Endothelial cell of umbilical vein (primary cell): ENCODE results near the gene PSKH1. TPM values are rescaled to one million over a fixed set of nuclear protein-coding genes. Genes with fewer than 3 reads are reported as not detected.

Source experiments
- BruUV-seq: library from RNA; stranded (reverse); fragments of 400-500 nt; replicated peaks from 2 replicates; lab custom pipeline; 2021; lab: Mats Ljungman, UMichigan
- CTCF ChIA-PET: fragments of 300-600, 350-600 bp; sonication (Branson Sonifier 250); formaldehyde crosslinking; loops from one replicate; lab custom pipeline; 2021; ENCODE audit warnings: antibody characterized with exemption, inconsistent platforms; lab: Charles Lee
- POLR2A ChIA-PET: fragments of 300-600, 350-600 bp; sonication (Branson Sonifier 250); formaldehyde crosslinking; loops from one replicate; lab custom pipeline; 2021; ENCODE audit warnings: antibody characterized with exemption, inconsistent platforms; lab: Charles Lee
- DNase-seq: peaks from one replicate; pipeline ENCODE4 v3.0.0-alpha.2; 2011; ENCODE audit warnings: low read depth, low spot score
- FAIRE-seq: peaks from 2 replicates; lab custom pipeline; 2011; peaks lifted over from hg19 to GRCh38; lab: Jason Lieb, UNC
- H2AFZ ChIP-seq: 2 replicates; pipeline ENCODE4 v1.6.0; 2012; ENCODE audit warnings: low read depth, low read length, control low read depth, inconsistent platforms
- H3K27ac ChIP-seq: 2 replicates; pipeline ENCODE4 v1.5.1; 2011; ENCODE audit warnings: low read depth, mild to moderate bottlenecking, control low read depth, low read length, moderate library complexity; ENCODE audit not compliant: insufficient read depth
- H3K27me3 ChIP-seq, 2 experiments: 2 replicates each; pipeline versions ENCODE4 v1.6.0 to v1.6.1; 2011; ENCODE audit warnings: low read length in 2 of 2, mixed read lengths in 1 of 2; ENCODE audit not compliant: control insufficient read depth in 2 of 2, insufficient read depth in 2 of 2
- H3K36me3 ChIP-seq, 2 experiments: 2 replicates in 1 of 2; 3 replicates in 1 of 2; pipeline ENCODE4 v1.5.1; 2011; ENCODE audit warnings: low read length in 2 of 2, mild to moderate bottlenecking in 1 of 2, moderate library complexity in 1 of 2; ENCODE audit not compliant: control insufficient read depth in 2 of 2, insufficient read depth in 2 of 2; ENCODE audit errors: extremely low read depth in 1 of 2
- H3K4me1 ChIP-seq: 3 replicates; pipeline ENCODE4 v1.5.1; 2011; ENCODE audit warnings: mild to moderate bottlenecking, low read length; ENCODE audit not compliant: control insufficient read depth, insufficient read depth; ENCODE audit errors: extremely low read depth
- H3K4me2 ChIP-seq: 2 replicates; pipeline ENCODE4 v1.6.1; 2011; ENCODE audit warnings: low read length, control low read depth, mixed read lengths; ENCODE audit not compliant: insufficient read depth
- H3K4me3 ChIP-seq, 3 experiments: fragments of 200-600 bp in 1 of 3; sonication (generic), shearing (Covaris generic) in 1 of 3; replicated peaks in 1 of 3; 2 replicates each; pipeline ENCODE4 v1.5.1; 2011 to 2016; ENCODE audit warnings: control low read depth in 3 of 3, low read length in 3 of 3, mild to moderate bottlenecking in 2 of 3, inconsistent platforms in 1 of 3, low read depth in 1 of 3, moderate library complexity in 1 of 3; ENCODE audit not compliant: insufficient read depth in 1 of 3
- H3K79me2 ChIP-seq: 2 replicates; pipeline ENCODE4 v1.6.0; 2012; ENCODE audit warnings: low read length, inconsistent platforms; ENCODE audit not compliant: control insufficient read depth, insufficient read depth
- H3K9ac ChIP-seq: replicated peaks from 2 replicates; pipeline ENCODE3; 2011; ENCODE audit warnings: low read length, control low read depth; ENCODE audit not compliant: insufficient read depth; ENCODE audit errors: extremely low read depth
- H3K9me1 ChIP-seq: replicated peaks from 3 replicates; pipeline ENCODE4 v1.6.0; 2011; ENCODE audit warnings: mild to moderate bottlenecking, low read length; ENCODE audit not compliant: control insufficient read depth, insufficient read depth; ENCODE audit errors: extremely low read depth
- H3K9me3 ChIP-seq: replicated peaks from 2 replicates; pipeline ENCODE4 v1.5.1; 2012; ENCODE audit warnings: low read length, inconsistent platforms; ENCODE audit not compliant: control insufficient read depth, insufficient read depth
- H4K20me1 ChIP-seq: replicated peaks from 2 replicates; pipeline ENCODE3; 2011; ENCODE audit warnings: mild to moderate bottlenecking, low read length; ENCODE audit not compliant: control insufficient read depth, insufficient read depth; ENCODE audit errors: extremely low read depth
- CTCF ChIP-seq, 2 donors: IDR thresholded peaks; 1 replicate in 1 of 2; 2 replicates in 1 of 2; pipeline ENCODE4 v1.5.1; 2011; ENCODE audit warnings: low read length in 2 of 2, mild to moderate bottlenecking in 2 of 2, moderate library complexity in 2 of 2, control low read depth in 1 of 2, inconsistent platforms in 1 of 2, low read depth in 1 of 2; ENCODE audit not compliant: insufficient read depth in 1 of 2; ENCODE audit errors: extremely low read depth in 1 of 2
- EZH2 ChIP-seq: IDR thresholded peaks from 2 replicates; pipeline ENCODE4 v1.6.1; 2012; ENCODE audit warnings: borderline replicate concordance, low read depth, mild to moderate bottlenecking, moderate library complexity, low read length, inconsistent platforms; ENCODE audit not compliant: severe bottlenecking
- FOS ChIP-seq: IDR thresholded peaks from 2 replicates; pipeline ENCODE4 v1.6.1; 2011; ENCODE audit warnings: mild to moderate bottlenecking, low read length, moderate library complexity, borderline replicate concordance; ENCODE audit not compliant: insufficient read depth
- GATA2 ChIP-seq: IDR thresholded peaks from 2 replicates; pipeline ENCODE4 v1.7.0; 2011; ENCODE audit warnings: low read depth, mild to moderate bottlenecking, moderate library complexity, mixed read lengths, low read length; ENCODE audit not compliant: insufficient read length, insufficient read depth
- JUN ChIP-seq: IDR thresholded peaks from 2 replicates; pipeline ENCODE4 v1.6.1; 2011; ENCODE audit warnings: borderline replicate concordance, low read depth; ENCODE audit not compliant: insufficient read length, insufficient read depth
- MAX ChIP-seq: IDR thresholded peaks from 2 replicates; pipeline ENCODE4 v1.6.1; 2011; ENCODE audit not compliant: insufficient read depth, insufficient read length
- MYC ChIP-seq: IDR thresholded peaks from one replicate; pipeline ENCODE4 v1.6.1; 2011; ENCODE audit warnings: mild to moderate bottlenecking, low read depth, low read length
- POLR2A ChIP-seq: IDR thresholded peaks from 2 replicates; pipeline ENCODE4 v1.6.1; 2012; ENCODE audit warnings: low read depth, mild to moderate bottlenecking, control low read depth, low read length
- POLR2AphosphoS5 ChIP-seq: IDR thresholded peaks from 2 replicates; pipeline ENCODE4 v1.6.1; 2012; ENCODE audit warnings: low read depth, mild to moderate bottlenecking, control low read depth, low read length, moderate library complexity; ENCODE audit not compliant: insufficient read depth
- dilution Hi-C: fragments of 300-500 bp; cut with MboI; formaldehyde crosslinking; loops from one replicate; pipeline ENCODE4 v1.15.0; 2019; ENCODE audit warnings: low sequenced_read_pairs; ENCODE audit not compliant: extremely low pct_ligation_motif_present
- intact Hi-C: fragments of 100-400 bp; cut with micrococcal nuclease; formaldehyde crosslinking; loops from one replicate; pipeline ENCODE4 v1.10.0; 2022
- polyA plus RNA-seq, 4 experiments: library from polyadenylated mRNA; depleted of rRNA in 3 of 4; stranded (reverse) in 3 of 4; unstranded in 1 of 4; fragments of >200 nt; gene quantifications; 2 replicates each; pipeline versions ENCODE4 v1.2.1 to v1.2.3, GENCODE V29; 2011 to 2012; ENCODE audit warnings: missing spikeins in 1 of 4
- total RNA-seq: library from RNA; stranded (reverse); gene quantifications from 2 replicates; pipeline ENCODE4 v1.2.3, GENCODE V29; 2021

Gene PSKH1
- total and polyA plus RNA-seq, 2 donors (not counting 3 experiments of a cell fraction or from before 2014, with no cell fraction given), result 25.9 to 42.6 TPM

- H4K20me1 ChIP-seq, result no peaks in the 10 kb centered on the region
- FAIRE-seq (no peak), DNase-seq (no peak)
- no peak overlapping the region for H3K4me3 ChIP-seq
- TF ChIP-seq POLR2AphosphoS5 (no peak), POLR2A (no peak), EZH2 (no peak), JUN (no peak), CTCF (IDR thresholded peaks at IDR 0.05; ENCODE audit: extremely low read depth in 1 of 2, insufficient read depth in 1 of 2, low read depth in 1 of 2, low read length in 2 of 2) (no peak), MAX (no peak), GATA2 (no peak), FOS (no peak), MYC (no peak)
- no peaks in the 10 kb centered on the region for H3K9me3 ChIP-seq
- no peak overlapping the region for H2AFZ ChIP-seq
- POLR2A ChIA-PET, result no interaction called here
- H3K9ac ChIP-seq, result no peak overlapping the region
- no peaks in the 10 kb centered on the region for H3K27me3 ChIP-seq
- dilution Hi-C loops (no loop called here), intact Hi-C loops (loop anchor here (1.0 to 5.0 kb wide), 3 partner anchors 45 to 179 kb away; no protein-coding TSS in a partner anchor)
- no peak overlapping the region for H3K27ac ChIP-seq
- H3K9me1 ChIP-seq, result no peaks in the 10 kb centered on the region
- no peaks in the 10 kb centered on the region for H3K4me1 ChIP-seq
- no peaks in the 10 kb centered on the region for H3K79me2 ChIP-seq
- H3K4me2 ChIP-seq, result no peak overlapping the region
- CTCF ChIA-PET, result interaction anchor here (0.7 to 5.4 kb wide), 34 partner anchors 9 to 362 kb away, joined by 3 to 106 read pairs (median 6); partner anchors contain the start of genes CTRL, EDC4, NUTF2 and PSKH1
- BruUV-seq, result no TSS peak
- peaks cover 10 to 75% of the 10 kb centered on the region in 2 experiments for H3K36me3 ChIP-seq
These were observed 9.7 kb upstream of the PSKH1 start for GRCh38 chr16:67883146-67883871.
